ENCODE results near the gene ARFGAP2.

The ARFGAP2 gene

DNA sequence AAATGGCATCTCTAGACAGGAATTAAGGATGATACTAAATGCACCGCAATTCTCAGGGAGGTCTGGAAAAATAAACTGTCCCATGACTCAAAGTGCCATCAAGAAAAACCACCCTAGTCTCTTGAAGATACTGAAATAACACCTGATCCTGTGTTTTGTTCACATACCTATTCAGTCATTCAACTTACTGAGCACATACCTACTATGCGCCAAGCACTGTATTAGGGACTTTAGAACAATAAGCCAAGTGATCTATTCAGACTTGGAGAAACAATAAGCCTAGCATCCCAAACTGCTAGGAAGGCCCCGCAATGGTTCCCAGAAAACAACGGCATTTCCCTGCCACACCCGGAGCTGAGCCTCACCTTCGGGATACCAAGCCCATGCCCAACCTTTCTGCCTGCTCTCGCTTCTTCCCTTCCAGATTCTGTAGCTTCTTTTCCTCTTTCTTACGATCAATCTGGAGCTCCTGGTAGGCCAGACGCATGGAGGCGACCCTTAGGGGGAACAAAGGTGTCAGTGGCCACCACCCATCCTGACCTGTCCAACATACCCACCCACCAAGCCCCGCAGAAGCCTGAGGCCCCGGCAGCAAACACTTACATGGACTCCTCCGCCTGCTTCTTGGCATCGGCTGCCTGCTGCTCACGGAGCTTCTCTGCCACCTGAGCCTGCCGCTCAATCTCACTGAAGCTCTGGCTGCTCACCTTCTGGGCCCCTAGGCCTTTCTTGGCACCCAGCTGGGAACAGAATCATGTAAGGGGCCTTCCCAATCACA, 5.4 kb downstream of the ARFGAP2 start:
- DNase-seq (ENCODE audit: low read depth): no peak

DNA sequence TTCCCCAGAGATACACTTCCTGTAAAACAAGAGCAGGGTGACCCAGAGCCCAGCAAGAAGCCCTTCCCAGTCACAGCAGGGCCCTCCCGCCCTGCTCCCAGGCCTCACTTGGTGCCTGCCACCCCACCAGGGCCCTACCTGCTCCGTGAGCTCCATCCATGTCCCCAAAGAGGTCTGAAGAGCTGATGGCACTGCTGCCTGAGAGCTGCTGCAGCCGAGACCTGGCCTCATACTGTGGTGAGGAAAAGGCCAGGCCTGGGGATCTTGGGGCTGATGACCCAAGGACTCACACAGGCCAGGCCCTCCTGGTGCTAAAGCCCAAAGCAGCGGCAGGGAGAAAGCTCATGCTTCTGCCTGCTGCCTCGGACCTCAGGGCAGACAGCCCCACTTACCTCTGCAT, 10.3 kb downstream of the ARFGAP2 start:
- DNase-seq (ENCODE audit: low read depth): no peak

DNA sequence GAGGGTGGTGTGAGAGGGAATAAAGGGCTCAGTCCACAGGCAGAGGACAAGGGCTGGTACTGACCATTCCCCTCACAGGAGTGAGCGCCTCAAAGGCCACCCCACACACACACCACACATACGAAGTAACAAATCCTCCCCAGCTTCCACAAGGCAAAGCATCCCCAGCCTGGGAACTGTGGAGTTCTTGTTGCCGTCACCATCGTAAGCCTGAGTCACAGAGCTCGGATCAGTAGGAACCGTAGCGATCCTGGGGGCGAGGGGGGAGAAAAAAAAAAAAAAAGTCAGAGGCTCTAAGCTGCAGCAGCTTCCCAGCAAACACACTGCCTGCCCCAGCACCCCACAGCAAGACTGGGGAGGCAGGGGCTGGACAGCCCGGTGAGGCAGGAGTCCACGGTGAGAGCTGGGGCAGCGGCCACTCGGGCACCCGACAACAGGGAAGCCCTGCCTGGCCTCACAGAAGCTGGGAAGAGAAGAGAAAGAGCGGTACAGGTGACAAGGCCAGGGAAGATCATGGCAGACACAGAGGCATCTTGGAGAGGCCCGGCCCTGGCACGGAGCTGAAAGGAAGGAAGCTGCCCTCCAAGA, 11.3 kb downstream of the ARFGAP2 start:
- no peak for DNase-seq (ENCODE audit: low read depth)

GRCh38 chr11:47164321-47164720, 12.4 kb downstream of the ARFGAP2 start:
- DNase-seq (ENCODE audit: low read depth): no peak

DNA sequence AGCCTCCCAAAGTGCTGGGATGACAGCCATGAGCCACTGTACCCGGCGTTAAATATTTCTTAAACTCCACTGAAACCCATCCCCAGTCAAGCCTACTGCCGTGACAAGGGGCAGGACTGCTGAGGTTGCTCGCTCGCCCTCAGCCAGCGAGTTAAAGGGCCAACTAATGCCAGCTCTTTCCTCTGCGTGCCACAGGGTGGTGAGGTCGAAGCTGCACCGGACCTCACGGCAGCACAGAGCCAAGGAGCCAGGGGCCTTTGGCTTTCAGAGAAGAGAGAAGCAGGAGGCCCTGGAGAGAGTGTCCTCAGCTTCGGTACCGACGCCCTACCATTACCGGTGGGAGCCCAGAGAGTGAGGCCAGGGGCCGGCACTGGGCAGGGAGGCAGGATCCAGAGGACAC, 12.8 kb downstream of the ARFGAP2 start:
- no peak for DNase-seq (ENCODE audit: low read depth)

- DNase-seq (ENCODE audit: low read depth): no peak
Measured at GRCh38 chr11:47163193-47163592, 13.5 kb downstream of the ARFGAP2 start.

DNA sequence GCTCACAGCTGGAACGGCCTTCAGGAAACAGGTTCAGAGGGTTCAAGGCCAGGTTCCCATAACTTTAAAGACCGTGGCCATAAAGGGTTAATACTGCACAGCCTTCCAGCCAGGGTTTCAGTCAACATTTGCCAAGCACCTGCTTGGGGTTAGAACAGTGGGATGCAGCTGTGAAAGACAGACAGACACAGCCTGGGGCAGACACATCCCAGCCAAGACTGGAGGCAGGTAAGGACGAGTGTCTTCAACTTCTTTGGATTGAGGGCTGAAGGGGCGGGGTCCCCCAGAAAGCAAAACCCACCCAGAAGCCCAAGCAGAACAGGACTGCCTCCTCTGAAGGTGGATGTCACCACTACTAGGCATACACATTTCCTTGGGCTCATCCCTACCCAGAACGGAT, 14.3 kb downstream of the ARFGAP2 start:
- no peak for DNase-seq (ENCODE audit: low read depth)

GRCh38 chr11:47161890-47162289, 14.8 kb downstream of the ARFGAP2 start:
- DNase-seq (ENCODE audit: low read depth): no peak

DNA sequence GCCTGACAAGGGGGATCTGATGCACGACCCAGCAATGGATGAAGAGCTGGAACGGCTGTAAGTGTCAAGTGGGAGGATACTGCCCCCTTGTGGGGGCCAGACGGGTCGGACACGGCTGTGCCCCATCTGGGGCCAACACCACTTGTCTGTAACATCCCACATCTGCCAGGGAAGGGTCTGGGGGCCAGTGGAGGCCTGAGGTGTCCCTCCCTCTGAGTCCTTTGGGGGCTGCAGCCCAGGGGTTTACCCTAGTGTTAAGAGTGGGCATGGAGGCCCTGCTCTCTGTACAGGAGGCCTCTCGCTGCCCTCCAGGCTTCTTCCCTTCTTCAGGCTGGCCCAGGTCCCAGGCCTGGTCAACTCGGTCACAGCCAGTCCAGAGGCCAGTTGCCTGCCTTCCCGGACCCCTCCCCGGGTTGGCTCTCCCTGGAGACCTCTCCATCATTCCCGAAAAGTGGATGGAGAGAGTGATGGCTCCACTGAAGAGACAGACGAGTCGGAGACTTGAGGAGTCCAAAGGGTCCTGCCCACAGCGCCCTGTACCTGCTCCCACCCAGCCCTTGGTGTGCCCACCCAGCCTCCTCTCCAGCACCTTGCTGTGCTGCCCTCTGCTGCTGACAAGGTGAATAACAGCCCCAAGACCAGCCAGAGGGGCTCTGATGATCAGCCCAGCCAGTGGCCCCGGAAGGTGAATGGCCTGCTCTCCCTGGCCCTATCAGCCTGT, 15.4 kb downstream of the ARFGAP2 start:
- peak; percentile 27 for DNase-seq (ENCODE audit: low read depth)

GRCh38 chr11:47160753-47161133, 15.9 kb downstream of the ARFGAP2 start:
- no peak for DNase-seq (ENCODE audit: low read depth)

- no peak for DNase-seq (ENCODE audit: low read depth)
Measured at GRCh38 chr11:47158242-47158641, 18.4 kb downstream of the ARFGAP2 start.

- no peak for DNase-seq (ENCODE audit: low read depth)
Measured at GRCh38 chr11:47157805-47158204, 18.9 kb downstream of the ARFGAP2 start.

DNA sequence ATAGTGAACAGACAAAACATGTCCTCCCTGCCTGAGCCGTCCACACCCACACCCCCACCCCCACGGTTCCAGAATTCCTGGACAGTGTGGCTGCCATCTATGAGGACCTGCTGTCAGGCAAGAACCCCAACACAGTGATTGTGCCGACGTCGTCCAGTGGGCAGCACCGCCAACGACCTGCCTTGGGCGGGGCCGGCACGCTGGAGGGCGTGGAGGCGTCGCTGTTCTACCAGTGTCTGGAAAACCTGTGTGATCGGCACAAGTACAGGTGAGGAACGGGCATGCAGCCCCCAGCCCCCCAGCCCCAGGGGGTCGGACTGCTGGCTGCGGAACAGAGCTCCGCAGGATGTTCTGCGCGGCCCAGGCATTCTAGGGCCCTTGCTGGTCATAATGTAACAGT, 19.7 kb downstream of the ARFGAP2 start:
- no peak for DNase-seq (ENCODE audit: low read depth)

GRCh38 chr11:47156333-47156732, 20.3 kb downstream of the ARFGAP2 start:
- DNase-seq (ENCODE audit: low read depth): no peak

DNA sequence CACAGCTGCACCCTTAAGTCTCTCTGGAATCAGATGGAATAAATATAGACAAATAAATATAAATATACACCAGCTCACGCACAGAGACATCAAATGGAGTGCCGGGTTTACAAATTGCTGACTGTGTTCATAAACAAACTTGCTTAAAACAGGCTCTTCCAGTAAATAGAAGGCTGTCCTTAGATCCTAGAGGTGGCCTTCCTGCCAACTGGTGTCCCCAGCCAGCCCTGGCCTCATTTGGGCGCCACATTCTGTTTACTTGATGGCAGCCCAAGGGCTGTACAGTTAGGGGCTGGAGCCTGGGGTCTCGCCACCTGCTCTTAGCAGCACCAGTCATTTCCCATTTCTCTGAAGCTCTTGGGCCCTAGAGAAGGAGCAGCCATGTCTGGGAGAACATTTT, 20.8 kb downstream of the ARFGAP2 start:
- DNase-seq (ENCODE audit: low read depth): no peak

GRCh38 chr11:47154616-47155570, 21.8 kb downstream of the ARFGAP2 start:
- no peak for DNase-seq (ENCODE audit: low read depth)

DNA sequence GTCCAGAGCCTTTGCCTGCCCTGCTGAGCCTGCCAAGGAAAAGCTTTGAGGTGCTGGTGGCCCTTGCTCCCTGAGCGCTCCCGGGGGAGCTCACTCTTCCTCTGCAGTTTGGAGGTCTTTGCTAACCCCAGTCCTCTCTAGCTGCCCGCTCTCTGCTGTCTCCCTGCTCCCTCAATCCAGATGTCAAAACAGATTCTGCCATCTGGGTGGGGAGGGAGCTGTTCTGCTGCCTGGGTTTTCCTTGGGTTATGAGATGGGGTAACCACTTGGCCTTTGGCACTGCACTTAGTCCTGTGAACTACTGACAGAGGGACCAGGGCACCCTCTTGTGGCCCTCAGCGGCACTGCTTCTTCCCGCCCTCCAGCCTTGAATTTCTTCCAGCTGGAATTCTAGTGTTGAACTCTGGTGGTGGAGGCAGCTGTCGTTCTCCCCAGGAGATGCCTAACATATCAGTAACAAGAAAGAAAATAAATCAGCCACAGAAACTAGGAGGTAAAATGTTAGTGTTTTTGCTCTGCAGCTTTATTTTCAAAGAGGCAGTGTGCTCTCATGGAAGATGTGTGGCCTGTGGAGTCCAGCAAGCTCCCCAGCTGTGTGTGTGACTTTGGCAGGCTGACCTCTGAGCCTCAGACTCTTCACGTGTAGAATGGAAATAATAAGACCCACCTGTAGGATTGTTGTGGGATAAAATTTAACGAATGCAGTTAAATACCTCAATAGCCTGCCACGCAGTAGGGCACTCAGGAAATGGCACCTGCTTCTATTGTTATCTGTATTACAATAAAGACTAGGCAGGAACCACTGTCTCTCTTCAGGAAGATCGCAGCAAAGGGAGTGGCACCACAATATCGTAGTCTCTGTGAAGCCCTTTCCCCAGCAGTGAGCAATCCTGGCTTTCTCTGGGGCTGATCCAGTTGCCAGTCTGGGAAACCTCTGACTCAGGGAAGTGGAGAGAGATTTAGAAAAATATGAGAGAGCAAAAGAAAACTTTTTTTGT, 23.4 kb downstream of the ARFGAP2 start:
- no peak for DNase-seq (ENCODE audit: low read depth)

DNA sequence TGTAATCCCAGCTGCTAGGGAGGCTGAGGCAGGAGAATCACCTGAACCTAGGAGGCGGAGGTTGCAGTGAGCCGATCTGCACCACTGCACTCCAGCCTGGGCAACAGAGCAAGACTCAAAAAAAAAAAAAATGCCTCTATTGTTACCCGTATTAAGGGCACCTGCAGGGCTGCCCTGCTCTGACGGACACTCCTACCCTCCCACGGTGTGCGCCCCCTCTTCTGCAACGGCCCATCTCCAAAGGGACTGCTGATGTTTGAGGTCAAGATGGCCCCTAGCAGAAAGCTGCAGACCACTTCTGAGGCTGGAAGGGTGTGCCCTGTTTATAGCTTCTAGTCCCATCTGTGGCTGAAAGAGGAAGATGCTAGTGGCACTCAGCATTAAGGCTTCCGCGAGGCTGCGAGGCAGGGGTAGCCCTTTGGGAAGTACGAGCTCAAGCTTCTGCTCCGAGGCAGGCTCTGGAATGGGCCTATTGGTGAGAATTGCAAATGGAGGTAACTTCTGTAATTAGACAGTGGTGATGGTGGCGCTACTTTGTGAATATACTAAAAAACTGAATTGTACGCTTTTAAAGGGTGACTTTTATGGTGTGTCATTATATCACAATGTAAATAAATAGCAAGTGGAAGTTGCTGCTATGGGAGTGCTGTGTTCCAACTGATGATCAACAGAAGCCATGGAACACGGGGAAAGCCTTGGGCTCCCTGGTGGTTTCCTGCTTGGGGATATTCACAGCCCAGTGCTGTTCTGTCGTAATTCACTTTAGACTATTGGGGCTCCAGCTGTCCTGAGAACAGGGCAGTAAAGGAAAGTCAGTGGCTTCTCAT, 24.3 kb downstream of the ARFGAP2 start:
- DNase-seq (ENCODE audit: low read depth): no peak

DNA sequence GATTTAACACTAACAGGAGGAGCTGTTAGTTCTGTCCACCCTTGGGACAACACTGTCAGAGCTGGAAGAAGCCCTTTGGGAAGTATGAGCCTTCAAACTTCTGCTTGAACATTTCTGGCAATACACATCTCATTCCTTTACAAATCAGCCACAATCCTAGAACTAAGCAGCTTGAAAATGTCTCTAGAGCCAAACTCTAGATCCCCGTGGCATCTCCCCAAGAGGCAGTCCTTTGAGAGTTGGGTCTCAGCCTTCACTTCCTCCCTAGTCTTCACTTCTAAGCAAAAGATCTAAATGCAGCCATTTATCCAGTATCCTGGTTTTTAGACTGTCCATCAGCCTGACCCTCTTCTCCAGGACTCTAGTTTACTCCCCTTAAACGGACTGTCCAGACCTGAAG, 26.9 kb downstream of the ARFGAP2 start:
- DNase-seq (ENCODE audit: low read depth): no peak

DNA sequence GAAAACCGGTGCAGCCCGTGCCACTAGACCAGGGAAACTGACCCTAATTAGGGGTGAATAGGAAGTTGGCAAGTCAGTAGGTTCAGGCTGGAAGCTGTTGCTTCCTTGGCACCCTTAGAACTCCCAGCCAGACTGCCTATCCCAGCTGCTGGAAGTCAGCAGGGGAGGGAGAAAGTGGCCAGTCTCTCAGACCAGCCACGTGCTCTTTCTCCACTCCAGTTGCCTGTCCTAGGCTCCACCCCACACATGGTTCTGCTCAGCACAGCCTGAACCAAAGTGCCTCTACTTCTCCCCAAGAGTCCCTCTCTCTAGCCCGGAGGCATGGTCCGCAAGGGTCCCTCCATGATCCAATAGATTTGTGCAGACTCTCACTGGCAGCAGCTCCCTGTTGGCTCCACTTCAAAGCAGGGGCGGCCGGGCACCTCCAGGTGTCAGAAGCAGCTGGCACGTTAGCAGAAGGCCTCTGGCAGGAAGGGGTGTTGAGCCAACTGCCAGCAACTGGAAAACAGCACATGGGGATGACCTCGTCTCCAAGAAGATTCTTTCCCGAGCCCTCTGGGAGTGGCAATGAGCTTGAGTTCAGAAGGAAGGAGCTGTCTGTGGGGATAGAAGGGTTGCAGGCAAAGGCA, 27.7 kb downstream of the ARFGAP2 start:
- no peak for DNase-seq (ENCODE audit: low read depth)

Data from stimulated activated CD8-positive, alpha-beta memory T cell treated with anti-CD3 and anti-CD28 coated beads, Interleukin-12 subunit alpha, Interleukin-12 subunit beta, amount 100 ng/mL, for 1 hour (primary cell).